Stimulated activated effector memory CD8-positive, alpha-beta T cell treated with anti-CD3 and anti-CD28 coated beads, Interleukin-12 subunit alpha, Interleukin-12 subunit beta, amount 100 ng/mL, for 72 hours (primary cell): ENCODE results near the gene CCDC82.

Source experiments
- ATAC-seq: fragments of 150-1000 bp; cut with Tn5 transposase; 2 replicates; pipeline ENCODE4 v1.10.0; 2021
- DNase-seq, 2 donors: peaks; one replicate each; pipeline ENCODE4 v3.0.0; 2021 to 2022; ENCODE audit warnings: low spot score in 2 of 2
- H3K27ac Mint-ChIP-seq: one replicate; pipeline ENCODE4 v1.8.0; 2022; ENCODE audit warnings: mild to moderate bottlenecking, mixed read lengths
- H3K36me3 Mint-ChIP-seq: one replicate; pipeline ENCODE4 v1.8.0; 2022; ENCODE audit warnings: mild to moderate bottlenecking, mixed read lengths
- H3K4me1 Mint-ChIP-seq: one replicate; pipeline ENCODE4 v1.8.0; 2022; ENCODE audit warnings: mixed read lengths
- H3K4me3 Mint-ChIP-seq: one replicate; pipeline ENCODE4 v1.8.0; 2022; ENCODE audit warnings: mild to moderate bottlenecking, mixed read lengths
- H3K9me3 Mint-ChIP-seq: one replicate; pipeline ENCODE4 v1.8.0; 2022; ENCODE audit warnings: mixed read lengths

CCDC82 gene

DNA sequence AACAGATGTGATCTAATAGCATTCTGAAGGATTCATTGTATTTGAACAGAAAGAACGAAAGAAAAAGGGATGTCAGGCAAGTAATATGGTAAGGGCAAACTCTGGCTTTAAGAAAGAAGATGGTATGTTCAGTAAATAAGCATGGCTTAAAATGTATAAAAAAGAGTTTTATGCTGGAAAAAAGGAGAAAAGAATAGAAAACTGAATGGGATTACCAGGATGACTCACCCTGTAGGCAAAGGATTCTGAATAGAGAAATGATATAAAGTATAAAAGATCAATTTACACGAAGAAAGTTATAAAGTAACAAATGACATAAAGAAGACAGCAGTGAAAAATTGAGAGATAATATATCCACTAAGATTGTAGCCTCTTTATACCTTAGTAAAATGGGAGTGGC lies 4.5 kb downstream of the CCDC82 start:
- no peak overlapping the region for H3K27ac Mint-ChIP-seq
- H3K4me3 Mint-ChIP-seq, result no peak overlapping the region
- DNase-seq (no peak), ATAC-seq (no peak)
- H3K4me1 Mint-ChIP-seq, result peaks cover 28% of the 10 kb centered on the region
- peaks cover 69% of the 10 kb centered on the region for H3K36me3 Mint-ChIP-seq
- no peaks in the 10 kb centered on the region for H3K9me3 Mint-ChIP-seq

DNA sequence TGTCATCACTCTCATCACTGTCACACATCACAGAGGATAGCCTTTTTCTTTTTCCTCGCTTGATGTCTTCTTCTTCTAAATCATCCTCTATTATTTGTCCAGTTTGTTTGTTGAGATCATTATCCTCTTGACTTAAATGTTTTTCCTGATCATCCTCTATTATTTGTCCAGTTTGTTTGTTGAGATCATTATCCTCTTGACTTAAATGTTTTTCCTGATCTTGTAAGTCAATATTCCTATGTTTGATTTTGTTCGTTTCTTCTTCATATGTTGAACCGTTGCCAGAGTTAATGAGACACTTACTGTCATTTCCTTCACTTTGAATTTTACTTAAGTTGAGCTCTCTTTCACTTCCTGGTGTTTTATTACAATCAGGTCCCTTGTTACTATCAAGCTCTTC lies 5.6 kb downstream of the CCDC82 start:
- H3K4me1 Mint-ChIP-seq, result peaks cover 27% of the 10 kb centered on the region
- ATAC-seq (no peak), DNase-seq (no peak)
- H3K4me3 Mint-ChIP-seq, result no peak overlapping the region
- H3K9me3 Mint-ChIP-seq, result no peaks in the 10 kb centered on the region
- H3K27ac Mint-ChIP-seq, result no peak overlapping the region
- H3K36me3 Mint-ChIP-seq, result peaks cover 72% of the 10 kb centered on the region

DNA sequence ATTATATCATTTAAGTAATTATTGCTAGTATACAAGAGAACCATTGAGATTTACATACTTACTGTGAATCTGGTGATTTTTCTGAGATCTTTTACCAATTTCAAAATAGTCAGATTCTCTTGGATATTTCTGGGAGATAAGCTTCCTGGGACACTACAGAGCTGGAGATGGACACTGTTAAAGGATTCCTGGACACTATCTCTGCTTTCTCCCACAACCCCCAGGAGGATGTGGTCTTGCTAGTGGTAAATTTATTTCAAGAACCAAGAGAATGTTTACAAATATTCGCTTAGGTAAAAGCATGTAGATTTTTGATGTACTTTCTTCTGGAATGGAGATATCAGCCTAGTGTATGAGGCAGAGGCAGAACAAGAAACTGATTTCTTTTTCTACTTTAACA lies 12.9 kb downstream of the CCDC82 start:
- Mint-ChIP-seq H3K4me3 (no peak overlapping the region), H3K36me3 (peaks cover 55% of the 10 kb centered on the region), H3K9me3 (no peaks in the 10 kb centered on the region), H3K27ac (no peak overlapping the region), H3K4me1 (peaks cover 6% of the 10 kb centered on the region)
- ATAC-seq (no peak), DNase-seq (no peak)

DNA sequence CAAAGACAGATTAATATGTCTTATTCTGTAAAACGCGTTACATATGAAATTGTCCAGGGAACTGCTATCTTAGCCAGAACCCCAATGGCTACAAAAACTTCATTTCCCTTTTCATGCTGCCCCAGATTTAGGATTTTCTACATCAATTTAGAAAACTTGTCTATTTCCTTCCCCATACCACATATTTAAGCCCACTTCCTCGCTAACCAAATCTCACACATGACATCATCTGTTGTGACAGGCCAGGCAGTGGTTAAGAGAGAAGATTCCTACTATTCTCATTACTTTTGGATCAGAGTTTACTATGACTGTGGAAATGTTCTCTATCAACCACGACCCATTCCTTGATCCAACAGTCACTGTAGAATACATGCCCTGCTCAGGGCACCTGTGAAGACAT lies 15.9 kb downstream of the CCDC82 start:
- Mint-ChIP-seq H3K9me3 (no peaks in the 10 kb centered on the region), H3K27ac (no peak overlapping the region), H3K4me1 (peaks cover 6% of the 10 kb centered on the region), H3K36me3 (peaks cover 57% of the 10 kb centered on the region), H3K4me3 (no peak overlapping the region)
- ATAC-seq (no peak), DNase-seq (no peak)

DNA sequence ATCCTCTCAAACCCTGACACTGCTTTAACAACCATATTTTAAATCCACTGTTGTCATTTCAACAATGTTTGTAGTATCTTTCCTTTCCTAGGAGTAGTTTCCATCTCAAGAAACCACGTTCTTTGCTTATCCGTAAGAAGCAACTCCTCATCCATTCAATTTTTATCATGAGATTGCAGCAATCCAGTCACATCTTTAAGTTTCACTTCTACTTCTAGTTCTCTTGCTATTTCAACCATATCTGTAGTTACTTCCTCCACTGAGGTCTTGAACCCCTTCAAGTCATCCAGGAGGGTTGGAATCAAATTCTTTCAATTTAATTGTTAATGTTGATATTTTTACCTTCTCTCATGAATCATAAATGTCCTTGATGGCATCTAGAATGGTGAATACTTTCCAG lies 22.4 kb downstream of the CCDC82 start:
- Mint-ChIP-seq H3K36me3 (peaks cover 77% of the 10 kb centered on the region), H3K4me1 (no peaks in the 10 kb centered on the region), H3K9me3 (no peaks in the 10 kb centered on the region), H3K27ac (no peak overlapping the region), H3K4me3 (no peak overlapping the region)
- DNase-seq (no peak), ATAC-seq (no peak)

DNA sequence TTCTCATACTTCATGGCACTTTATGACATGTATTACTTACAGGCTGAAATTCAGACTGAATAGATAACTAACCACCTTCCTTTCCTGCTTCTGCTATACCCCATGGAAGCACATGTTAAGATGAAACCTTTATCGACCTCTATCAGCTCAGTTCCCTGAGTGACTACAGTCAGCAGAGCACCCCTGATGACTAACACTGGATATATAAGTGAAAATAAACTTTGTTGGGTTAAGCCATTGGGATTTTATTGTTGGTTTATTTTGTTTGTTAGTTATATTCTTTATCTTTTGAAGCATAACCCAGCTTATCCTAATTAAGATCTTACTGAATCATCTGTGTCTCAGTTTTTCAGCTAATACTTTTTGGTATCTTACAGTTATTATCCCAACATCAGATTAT lies 23.7 kb downstream of the CCDC82 start:
- Mint-ChIP-seq H3K4me1 (no peaks in the 10 kb centered on the region), H3K36me3 (peaks cover 79% of the 10 kb centered on the region), H3K27ac (no peak overlapping the region), H3K4me3 (no peak overlapping the region), H3K9me3 (no peaks in the 10 kb centered on the region)
- ATAC-seq, result no peak
- DNase-seq, result no peak

DNA sequence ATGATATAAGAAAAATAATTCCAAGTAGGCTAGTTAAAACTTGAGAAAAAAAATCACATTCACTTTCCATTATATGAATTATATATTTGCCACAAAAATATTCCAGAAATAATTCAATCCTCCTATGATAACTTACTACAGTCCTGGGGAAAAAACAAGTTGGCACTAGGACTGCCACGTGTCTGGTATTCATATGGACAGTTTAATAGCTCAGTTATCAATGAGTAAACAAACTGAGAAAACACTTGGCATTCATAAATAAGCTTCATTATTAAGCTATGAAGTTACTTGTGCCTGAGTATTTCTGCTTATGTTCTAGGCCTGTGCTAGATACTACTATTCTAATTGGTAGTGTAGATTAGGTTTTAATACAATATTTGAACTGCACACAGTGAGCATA lies 24.2 kb downstream of the CCDC82 start:
- DNase-seq, result no peak
- Mint-ChIP-seq H3K4me3 (no peak overlapping the region), H3K4me1 (no peaks in the 10 kb centered on the region), H3K36me3 (peaks cover 79% of the 10 kb centered on the region), H3K9me3 (no peaks in the 10 kb centered on the region), H3K27ac (no peak overlapping the region)
- no peak for ATAC-seq

DNA sequence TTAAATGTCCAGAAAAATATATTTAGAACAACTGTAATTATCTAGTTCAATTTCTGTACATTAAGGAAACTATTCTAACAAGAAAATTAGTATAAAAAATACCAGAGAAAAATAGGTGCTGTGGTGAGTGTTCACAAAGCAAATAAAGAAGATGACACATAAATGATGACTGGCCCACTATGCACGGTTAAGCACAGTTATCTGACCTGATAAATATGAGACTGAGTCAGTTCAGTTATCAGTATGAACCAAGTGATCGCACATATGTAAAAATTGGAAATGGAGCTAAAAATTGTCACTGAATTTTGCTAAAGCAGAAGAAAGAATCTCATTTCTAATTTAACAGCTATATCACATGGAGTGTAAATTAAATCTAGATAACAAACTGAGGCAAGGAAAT lies 27.9 kb downstream of the CCDC82 start:
- ATAC-seq, result peak; percentile 89
- H3K36me3 Mint-ChIP-seq, result peaks cover 68% of the 10 kb centered on the region
- no peaks in the 10 kb centered on the region for H3K9me3 Mint-ChIP-seq
- peaks cover 14% of the 10 kb centered on the region for H3K4me1 Mint-ChIP-seq
- DNase-seq, result no peak
- no peak overlapping the region for H3K4me3 Mint-ChIP-seq
- no peak overlapping the region for H3K27ac Mint-ChIP-seq

DNA sequence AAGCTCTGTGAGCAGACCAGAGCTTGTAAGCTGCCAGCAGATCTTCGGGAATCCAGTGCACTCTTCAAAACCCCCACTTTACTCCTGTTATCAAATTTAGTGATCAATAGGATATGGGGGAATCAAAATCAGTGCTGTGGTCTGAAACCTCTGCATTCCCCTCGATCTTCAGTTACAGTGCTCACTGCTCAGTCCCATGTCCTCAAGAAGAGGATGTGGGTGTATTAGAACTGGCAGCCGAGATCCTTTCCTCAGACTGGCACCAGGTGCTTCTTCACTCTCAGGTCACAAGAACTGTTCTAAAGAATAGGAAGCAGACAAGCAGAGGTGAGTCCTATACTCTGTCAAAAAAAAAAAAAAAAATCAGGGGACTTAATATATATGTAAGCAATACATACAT lies 31.4 kb downstream of the CCDC82 start:
- H3K4me1 Mint-ChIP-seq, result peaks cover 14% of the 10 kb centered on the region
- H3K36me3 Mint-ChIP-seq, result peaks cover 71% of the 10 kb centered on the region

DNA sequence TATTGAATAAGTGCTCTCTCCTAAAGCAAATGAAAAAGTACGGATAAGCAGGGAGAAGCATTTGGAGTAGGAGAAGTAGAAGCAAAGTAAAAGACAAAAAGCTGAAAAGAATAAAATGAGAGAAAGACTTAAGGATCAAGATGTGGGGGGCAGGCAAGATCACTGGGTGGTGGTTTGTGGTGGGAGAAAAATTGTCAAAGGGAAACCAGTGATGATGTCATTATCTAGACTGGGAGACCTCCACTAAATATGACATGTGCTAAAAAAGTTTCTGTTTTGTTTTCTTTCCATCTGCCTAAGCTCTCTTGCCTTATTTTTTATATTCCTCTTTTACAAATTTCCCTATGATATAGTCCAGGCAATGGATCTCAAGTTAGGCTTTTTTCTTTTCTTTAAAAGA lies 31.9 kb downstream of the CCDC82 start:
- no peaks in the 10 kb centered on the region for H3K9me3 Mint-ChIP-seq
- peak overlapping the region; percentile 41 for H3K27ac Mint-ChIP-seq
- H3K36me3 Mint-ChIP-seq, result peaks cover 69% of the 10 kb centered on the region
- ATAC-seq (peak; percentile 96), DNase-seq (no peak)
- peaks cover 14% of the 10 kb centered on the region for H3K4me1 Mint-ChIP-seq
- H3K4me3 Mint-ChIP-seq, result peak overlapping the region; percentile 15

More for the DNA sequence above, 31.4 kb downstream of the CCDC82 start:
- Mint-ChIP-seq H3K9me3 (no peaks in the 10 kb centered on the region), H3K4me3 (peak overlapping the region; percentile 15), H3K27ac (peak overlapping the region; percentile 41)
- ATAC-seq (no peak), DNase-seq (no peak)

DNA sequence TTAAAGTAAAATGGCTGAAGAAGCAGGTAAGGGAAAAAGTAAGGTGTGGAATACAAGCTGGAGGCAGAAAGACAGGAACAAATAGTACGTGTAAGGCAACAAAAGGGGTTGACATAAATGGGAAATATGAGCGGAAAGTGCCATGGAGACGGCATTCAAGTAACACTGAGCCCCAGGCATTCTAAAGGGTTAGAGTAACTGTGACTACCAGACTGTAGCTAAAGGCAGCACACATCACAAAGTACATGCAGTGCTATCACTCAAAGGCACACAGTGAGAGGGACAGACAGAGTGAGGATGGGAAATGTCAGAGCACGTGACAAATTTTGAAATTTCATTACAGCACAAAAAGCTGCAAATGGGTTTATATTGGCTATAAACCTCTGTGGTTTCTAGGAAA lies 32.9 kb downstream of the CCDC82 start:
- Mint-ChIP-seq H3K4me1 (peaks cover 14% of the 10 kb centered on the region), H3K9me3 (no peaks in the 10 kb centered on the region), H3K27ac (no peak overlapping the region), H3K4me3 (no peak overlapping the region), H3K36me3 (peaks cover 65% of the 10 kb centered on the region)
- DNase-seq, result no peak
- no peak for ATAC-seq

DNA sequence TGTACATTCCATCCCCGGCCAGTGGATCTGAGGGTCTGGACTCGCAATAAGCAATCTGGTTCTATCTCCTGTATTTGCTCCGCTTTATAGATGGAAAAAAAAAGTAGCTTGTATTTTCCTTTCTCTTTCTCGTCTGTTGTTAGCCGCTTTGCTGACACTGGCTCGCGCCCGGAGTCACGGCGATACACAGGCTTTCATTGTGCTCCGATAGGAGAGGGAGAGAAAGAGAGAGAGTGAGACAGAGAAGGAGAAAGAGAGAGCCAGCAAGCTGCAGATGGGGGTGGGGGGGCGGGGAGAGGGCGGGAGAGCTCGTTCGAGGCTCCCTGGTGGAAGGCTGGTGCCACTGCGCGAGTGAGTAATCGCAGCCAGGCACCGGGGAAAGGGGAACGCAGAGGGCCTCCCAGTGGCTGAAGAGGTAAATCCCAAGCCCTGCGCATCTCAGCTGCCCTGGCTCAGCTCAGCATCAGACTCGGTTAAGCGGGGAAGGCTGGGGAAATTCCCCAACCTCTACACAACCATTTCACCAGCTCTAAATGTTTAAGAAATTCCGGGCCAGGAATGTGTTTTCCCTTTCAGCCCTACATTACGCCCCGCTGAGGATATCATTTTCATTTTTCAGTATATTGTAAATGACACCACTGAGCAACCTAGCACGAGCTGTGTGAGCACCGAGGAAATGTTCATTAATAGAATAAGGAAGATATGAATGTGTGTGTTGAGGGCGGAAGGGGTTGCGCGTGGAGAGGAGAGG lies 46.6 kb downstream of the CCDC82 start, which contains the start of gene MAML2:
Gene MAML2 (minus strand): TSS at position 235 of the 751 bp plus-strand sequence. CDS start 1,300 bp downstream, outside the sequence.
- Mint-ChIP-seq H3K4me3 (peak within 1 kb of the TSS; percentile 81), H3K27ac (peak within 1 kb of the TSS; percentile 82), H3K4me1 (peaks cover 46% of the 10 kb centered on the region), H3K36me3 (no peaks in the 10 kb centered on the region), H3K9me3 (no peaks in the 10 kb centered on the region)
- DNase-seq, result peak; percentile 64 to 89
- peak; percentile 92 for ATAC-seq

DNA sequence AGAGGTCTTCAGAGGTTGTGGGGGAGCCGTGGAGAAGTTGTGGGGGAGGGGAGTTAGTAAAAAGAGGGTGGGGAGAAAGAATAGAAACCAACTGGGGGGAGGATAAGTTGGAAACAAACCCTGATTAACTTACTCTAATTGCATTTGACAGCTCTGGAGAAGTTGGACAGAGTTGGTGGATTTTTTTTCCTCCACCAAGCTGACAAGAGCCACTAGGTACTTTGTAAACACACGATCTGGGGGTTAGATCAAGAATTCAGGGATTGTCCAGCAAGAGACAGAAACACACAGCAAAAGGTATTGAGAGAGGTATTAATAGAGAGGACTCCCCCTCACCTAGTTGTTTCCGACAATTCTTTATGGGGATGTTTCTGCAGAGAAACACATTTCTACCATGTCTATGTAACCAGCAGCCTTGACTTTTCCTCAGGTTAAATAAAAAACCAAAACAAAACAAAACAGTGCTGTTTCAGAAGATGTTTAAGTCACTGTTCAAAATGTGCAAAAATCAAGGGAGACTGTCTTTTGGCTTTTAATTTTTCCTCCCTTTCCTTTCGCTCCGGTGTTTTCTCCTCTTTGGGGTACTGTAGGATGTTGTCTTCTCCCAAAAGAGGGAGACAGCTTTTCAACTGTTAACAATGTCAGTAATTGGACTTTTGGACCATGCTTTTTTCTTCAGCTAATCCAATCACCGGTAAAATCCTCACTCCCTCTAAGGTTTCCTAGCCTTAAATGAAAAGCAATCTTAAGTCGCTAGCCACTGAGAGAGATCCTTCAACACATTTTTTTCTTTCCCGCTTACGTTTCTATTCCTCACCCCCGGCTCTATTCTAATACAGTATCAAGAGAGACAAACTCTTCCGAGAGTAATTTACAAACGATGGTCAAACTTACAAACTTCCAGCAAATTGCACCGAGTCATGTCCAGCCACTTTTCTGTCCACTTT lies 47.4 kb downstream of the CCDC82 start:
- peaks cover 55% of the 10 kb centered on the region for H3K4me1 Mint-ChIP-seq
- ATAC-seq, result no peak

DNA sequence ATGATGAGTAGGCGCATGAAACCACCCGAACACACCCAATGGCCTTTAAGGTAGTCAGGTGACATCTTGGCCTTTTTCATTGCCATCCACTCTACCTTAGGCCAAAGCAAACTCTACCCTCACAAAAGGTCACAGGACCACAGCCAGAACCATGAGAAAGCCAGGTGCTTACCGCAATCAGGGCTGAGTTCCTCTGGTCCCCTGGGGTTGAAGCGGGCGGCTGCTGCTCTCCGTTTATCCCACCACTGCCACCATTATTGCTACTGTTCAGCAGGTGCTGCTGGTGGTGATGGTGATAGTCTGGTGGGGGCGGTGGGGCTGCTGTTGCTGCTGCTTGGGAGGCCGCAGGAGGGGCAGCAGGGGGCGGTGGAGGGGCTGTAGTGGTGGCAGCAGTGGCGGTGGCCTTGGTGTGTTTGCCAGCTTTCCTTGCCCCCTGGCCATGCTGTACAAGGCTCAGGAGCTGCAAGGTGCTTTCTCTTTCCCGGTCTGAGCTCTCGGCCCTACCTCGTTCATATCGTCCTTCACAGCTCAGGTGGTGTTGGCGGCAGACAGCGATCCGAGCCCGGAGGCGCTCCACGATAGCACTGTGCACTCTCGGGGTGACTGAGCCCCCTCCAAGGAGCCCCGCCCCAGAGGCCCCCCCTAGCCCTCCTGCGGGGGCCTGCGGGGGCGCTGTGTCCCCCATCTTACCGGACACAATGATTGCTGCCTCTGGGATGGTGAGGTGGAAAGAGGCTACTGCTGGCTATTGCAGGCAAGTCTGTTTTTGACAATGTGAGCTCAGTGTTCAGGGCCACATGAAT lies 48.3 kb downstream of the CCDC82 start:
- Mint-ChIP-seq H3K4me3 (peak overlapping the region; percentile 81), H3K9me3 (no peaks in the 10 kb centered on the region), H3K4me1 (peaks cover 61% of the 10 kb centered on the region), H3K36me3 (no peaks in the 10 kb centered on the region), H3K27ac (peak overlapping the region; percentile 82)
- DNase-seq, result peak; percentile 42 to 87
- peak; percentile 65 for ATAC-seq

More for the DNA sequence above, 47.4 kb downstream of the CCDC82 start:
- peak overlapping the region; percentile 81 for H3K4me3 Mint-ChIP-seq
- peak overlapping the region; percentile 82 for H3K27ac Mint-ChIP-seq
- no peaks in the 10 kb centered on the region for H3K36me3 Mint-ChIP-seq
- DNase-seq, result no peak
- no peaks in the 10 kb centered on the region for H3K9me3 Mint-ChIP-seq

DNA sequence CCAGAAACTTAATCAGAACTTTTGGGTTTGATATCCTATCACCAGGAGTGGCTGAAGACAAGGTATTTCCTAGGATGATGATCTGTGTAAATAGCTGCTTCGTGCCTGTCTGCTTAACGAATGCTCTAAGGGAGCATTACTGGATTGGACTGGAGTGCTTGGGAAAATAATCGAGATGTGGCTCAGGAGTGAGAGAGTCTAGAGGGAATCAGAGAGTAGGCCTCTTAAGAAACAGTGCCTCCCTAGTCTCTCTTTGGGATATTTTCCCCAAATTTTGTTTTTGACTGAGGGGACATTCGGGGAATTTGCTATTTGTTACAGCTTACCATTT lies 49.2 kb downstream of the CCDC82 start:
- DNase-seq (no peak), ATAC-seq (no peak)
- no peaks in the 10 kb centered on the region for H3K9me3 Mint-ChIP-seq
- H3K27ac Mint-ChIP-seq, result peak overlapping the region; percentile 82
- H3K4me1 Mint-ChIP-seq, result peaks cover 66% of the 10 kb centered on the region
- H3K36me3 Mint-ChIP-seq, result no peaks in the 10 kb centered on the region
- H3K4me3 Mint-ChIP-seq, result peak overlapping the region; percentile 81
